GM23338 (cell line): ENCODE data around the gene CRAMP1. TPM values are rescaled to one million over a fixed set of nuclear protein-coding genes. Genes with fewer than 3 reads are reported as not detected.

Experiments used
- ATAC-seq: fragments of 200-7000 bp; cut with Tn5 transposase; 3 replicates; pipeline ENCODE4 v1.9.1; 2020
- DNase-seq: peaks from one replicate; pipeline ENCODE4 v3.0.0-alpha.2; 2015; ENCODE audit warnings: low spot score
- H2AFZ ChIP-seq: fragments of 200-600 bp; sonication (generic); 2 replicates; pipeline ENCODE4 v1.8.0; 2016; ENCODE audit warnings: antibody characterized with exemption, mild to moderate bottlenecking, moderate library complexity
- H3F3A ChIP-seq: fragments of 200-600 bp; sonication (generic); replicated peaks from 2 replicates; pipeline ENCODE4 v1.8.0; 2017; ENCODE audit warnings: antibody characterized with exemption, mixed run types, low read depth
- H3K27ac ChIP-seq: fragments of 200-600 bp; sonication (generic); 2 replicates; pipeline ENCODE4 v1.6.1; 2016; ENCODE audit warnings: low read depth
- H3K27me3 ChIP-seq: fragments of 200-600 bp; sonication (generic); 2 replicates; pipeline ENCODE4 v1.8.0; 2016; ENCODE audit warnings: mild to moderate bottlenecking, mixed run types, moderate library complexity; ENCODE audit not compliant: insufficient read depth
- H3K36me3 ChIP-seq: fragments of 200-600 bp; sonication (generic); 2 replicates; pipeline ENCODE4 v1.8.0; 2016; ENCODE audit warnings: mild to moderate bottlenecking; ENCODE audit not compliant: insufficient read depth
- H3K4me1 ChIP-seq: fragments of 200-600 bp; sonication (generic); 2 replicates; pipeline ENCODE4 v1.8.0; 2016; ENCODE audit warnings: mild to moderate bottlenecking, moderate library complexity; ENCODE audit not compliant: insufficient read depth
- H3K4me2 ChIP-seq: fragments of 200-600 bp; sonication (generic); 2 replicates; pipeline ENCODE4 v1.7.1; 2017; ENCODE audit warnings: mixed run types
- H3K4me3 ChIP-seq: fragments of 200-600 bp; sonication (generic); 2 replicates; pipeline ENCODE4 v1.6.1; 2016; ENCODE audit warnings: mixed run types
- H3K79me2 ChIP-seq: fragments of 200-600 bp; sonication (generic); replicated peaks from 2 replicates; pipeline ENCODE4 v1.8.0; 2017; ENCODE audit warnings: mild to moderate bottlenecking; ENCODE audit not compliant: insufficient read depth
- H3K9me2 ChIP-seq: fragments of 200-600 bp; sonication (generic); 2 replicates; pipeline ENCODE4 v1.8.0; 2017; ENCODE audit not compliant: insufficient read depth
- H4K20me1 ChIP-seq: fragments of 200-600 bp; sonication (generic); replicated peaks from 2 replicates; pipeline ENCODE4 v1.8.0; 2017; ENCODE audit warnings: mild to moderate bottlenecking; ENCODE audit not compliant: insufficient read depth
- H3K27ac Mint-ChIP-seq: 2 replicates; pipeline ENCODE4 v1.8.0; 2020; ENCODE audit warnings: inconsistent platforms, mild to moderate bottlenecking, moderate library complexity, mixed read lengths
- H3K27me3 Mint-ChIP-seq: 3 replicates; pipeline ENCODE4 v1.8.0; 2022; ENCODE audit warnings: low read depth, mild to moderate bottlenecking, moderate library complexity, mixed read lengths, inconsistent platforms; ENCODE audit not compliant: insufficient read depth, poor library complexity
- H3K36me3 Mint-ChIP-seq: 3 replicates; pipeline ENCODE4 v1.8.0; 2021; ENCODE audit warnings: low read depth, mild to moderate bottlenecking, inconsistent platforms, moderate library complexity, mixed read lengths
- H3K4me1 Mint-ChIP-seq: 3 replicates; pipeline ENCODE4 v1.8.0; 2020; ENCODE audit warnings: mild to moderate bottlenecking, inconsistent platforms, mixed read lengths
- H3K4me3 Mint-ChIP-seq: 3 replicates; pipeline ENCODE4 v1.8.0; 2021; ENCODE audit warnings: moderate library complexity, mild to moderate bottlenecking, inconsistent platforms, mixed read lengths
- H3K9me3 Mint-ChIP-seq: 3 replicates; pipeline ENCODE4 v1.8.0; 2020; ENCODE audit warnings: moderate library complexity, mild to moderate bottlenecking, inconsistent platforms, mixed read lengths
- EZH2 ChIP-seq: fragments of 200-600 bp; sonication (generic); IDR thresholded peaks from one replicate; pipeline ENCODE4 v1.8.0; 2017; ENCODE audit warnings: antibody characterized with exemption, mild to moderate bottlenecking, low read depth; ENCODE audit not compliant: unreplicated experiment
- JUNB ChIP-seq: IDR thresholded peaks from one replicate; pipeline ENCODE4 v1.6.1; 2016; ENCODE audit warnings: antibody characterized with exemption; ENCODE audit not compliant: unreplicated experiment
- ZNF114 ChIP-seq: fragments of 250-450 bp; sonication (Bioruptor Pico); IDR thresholded peaks from 2 replicates; pipeline ENCODE4 v1.5.0; 2020; ENCODE audit warnings: mild to moderate bottlenecking, moderate library complexity
- ZNF331 ChIP-seq: fragments of 250-450 bp; sonication (Bioruptor Pico); IDR thresholded peaks from 2 replicates; pipeline ENCODE4 v1.5.0; 2020; ENCODE audit warnings: low read depth, mild to moderate bottlenecking, moderate library complexity
- polyA plus RNA-seq: library from polyadenylated mRNA; unstranded; fragments of >200 nt; fragmentation: Nextera tagmentation; extraction: Ambion mirVana; gene quantifications from 2 replicates; pipeline ENCODE4 v1.2.1, GENCODE V29; 2016
- total RNA-seq: library from RNA; depleted of rRNA; stranded (reverse); fragments of >200 nt; shearing (Covaris generic); gene quantifications from 2 replicates; pipeline ENCODE4 v1.2.3, GENCODE V29; 2014
- TF ChIP-seq, protein P1 (sequence below), 2 experiments: fragments of 200-600 bp in 1 of 2; sonication (generic) in 1 of 2; conservative IDR thresholded peaks; 2 replicates each; pipeline versions ENCODE4 v1.5.1 to v1.6.1; 2016 to 2017; ENCODE audit warnings: antibody characterized with exemption in 2 of 2, low read depth in 2 of 2, mild to moderate bottlenecking in 2 of 2, moderate library complexity in 1 of 2
- TF ChIP-seq, protein P2 (sequence below): fragments of 250-450 bp; sonication (Bioruptor Pico); IDR thresholded peaks from 2 replicates; pipeline ENCODE4 v1.5.0; 2020; ENCODE audit warnings: mild to moderate bottlenecking, moderate library complexity
- TF ChIP-seq, protein P3 (sequence below): IDR thresholded peaks from one replicate; pipeline ENCODE4 v1.6.1; 2018; ENCODE audit warnings: antibody characterized with exemption; ENCODE audit not compliant: unreplicated experiment

Gene CRAMP1
- total and polyA plus RNA-seq, 2 experiments from 2014 or later = 3.4 to 16.7 TPM

DNA sequence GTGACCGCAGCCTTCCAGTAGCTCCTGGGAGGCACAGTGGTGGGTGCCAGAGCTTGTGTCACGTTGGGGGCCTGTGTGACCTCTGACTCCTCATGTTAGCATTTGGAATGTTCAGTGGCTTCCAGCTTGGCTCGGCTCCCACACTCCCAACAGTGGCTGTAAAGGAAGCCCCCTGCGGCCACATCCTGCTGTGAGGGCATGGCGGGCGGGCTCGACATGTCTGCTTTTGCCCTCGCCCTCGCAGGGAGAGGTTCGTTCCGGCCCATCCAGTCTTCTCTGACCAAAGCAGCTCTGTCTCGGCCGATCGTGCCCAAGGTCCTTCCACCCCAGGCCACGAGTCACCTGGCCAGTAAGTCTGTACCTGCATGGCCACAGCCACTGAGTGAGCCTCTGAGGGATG is 53.7 kb downstream of the CRAMP1 start:
- H3K4me3 Mint-ChIP-seq = no peak overlapping the region
- H3K4me3 ChIP-seq = no peak overlapping the region
- no peaks in the 10 kb centered on the region for H3K27me3 ChIP-seq
- no peak overlapping the region for H3K27ac Mint-ChIP-seq
- H3F3A ChIP-seq = no peaks in the 10 kb centered on the region
- H3K9me2 ChIP-seq = no peaks in the 10 kb centered on the region
- DNase-seq (no peak), ATAC-seq (no peak)
- no peaks in the 10 kb centered on the region; the same call in 2 of the 3 replicates for H3K9me3 Mint-ChIP-seq
- TF ChIP-seq, protein P1, sequence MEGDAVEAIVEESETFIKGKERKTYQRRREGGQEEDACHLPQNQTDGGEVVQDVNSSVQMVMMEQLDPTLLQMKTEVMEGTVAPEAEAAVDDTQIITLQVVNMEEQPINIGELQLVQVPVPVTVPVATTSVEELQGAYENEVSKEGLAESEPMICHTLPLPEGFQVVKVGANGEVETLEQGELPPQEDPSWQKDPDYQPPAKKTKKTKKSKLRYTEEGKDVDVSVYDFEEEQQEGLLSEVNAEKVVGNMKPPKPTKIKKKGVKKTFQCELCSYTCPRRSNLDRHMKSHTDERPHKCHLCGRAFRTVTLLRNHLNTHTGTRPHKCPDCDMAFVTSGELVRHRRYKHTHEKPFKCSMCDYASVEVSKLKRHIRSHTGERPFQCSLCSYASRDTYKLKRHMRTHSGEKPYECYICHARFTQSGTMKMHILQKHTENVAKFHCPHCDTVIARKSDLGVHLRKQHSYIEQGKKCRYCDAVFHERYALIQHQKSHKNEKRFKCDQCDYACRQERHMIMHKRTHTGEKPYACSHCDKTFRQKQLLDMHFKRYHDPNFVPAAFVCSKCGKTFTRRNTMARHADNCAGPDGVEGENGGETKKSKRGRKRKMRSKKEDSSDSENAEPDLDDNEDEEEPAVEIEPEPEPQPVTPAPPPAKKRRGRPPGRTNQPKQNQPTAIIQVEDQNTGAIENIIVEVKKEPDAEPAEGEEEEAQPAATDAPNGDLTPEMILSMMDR (conservative IDR thresholded peaks at IDR 0.05; ENCODE audit: low read depth in 2 of 2) = no peak
- TF ChIP-seq, protein P2, sequence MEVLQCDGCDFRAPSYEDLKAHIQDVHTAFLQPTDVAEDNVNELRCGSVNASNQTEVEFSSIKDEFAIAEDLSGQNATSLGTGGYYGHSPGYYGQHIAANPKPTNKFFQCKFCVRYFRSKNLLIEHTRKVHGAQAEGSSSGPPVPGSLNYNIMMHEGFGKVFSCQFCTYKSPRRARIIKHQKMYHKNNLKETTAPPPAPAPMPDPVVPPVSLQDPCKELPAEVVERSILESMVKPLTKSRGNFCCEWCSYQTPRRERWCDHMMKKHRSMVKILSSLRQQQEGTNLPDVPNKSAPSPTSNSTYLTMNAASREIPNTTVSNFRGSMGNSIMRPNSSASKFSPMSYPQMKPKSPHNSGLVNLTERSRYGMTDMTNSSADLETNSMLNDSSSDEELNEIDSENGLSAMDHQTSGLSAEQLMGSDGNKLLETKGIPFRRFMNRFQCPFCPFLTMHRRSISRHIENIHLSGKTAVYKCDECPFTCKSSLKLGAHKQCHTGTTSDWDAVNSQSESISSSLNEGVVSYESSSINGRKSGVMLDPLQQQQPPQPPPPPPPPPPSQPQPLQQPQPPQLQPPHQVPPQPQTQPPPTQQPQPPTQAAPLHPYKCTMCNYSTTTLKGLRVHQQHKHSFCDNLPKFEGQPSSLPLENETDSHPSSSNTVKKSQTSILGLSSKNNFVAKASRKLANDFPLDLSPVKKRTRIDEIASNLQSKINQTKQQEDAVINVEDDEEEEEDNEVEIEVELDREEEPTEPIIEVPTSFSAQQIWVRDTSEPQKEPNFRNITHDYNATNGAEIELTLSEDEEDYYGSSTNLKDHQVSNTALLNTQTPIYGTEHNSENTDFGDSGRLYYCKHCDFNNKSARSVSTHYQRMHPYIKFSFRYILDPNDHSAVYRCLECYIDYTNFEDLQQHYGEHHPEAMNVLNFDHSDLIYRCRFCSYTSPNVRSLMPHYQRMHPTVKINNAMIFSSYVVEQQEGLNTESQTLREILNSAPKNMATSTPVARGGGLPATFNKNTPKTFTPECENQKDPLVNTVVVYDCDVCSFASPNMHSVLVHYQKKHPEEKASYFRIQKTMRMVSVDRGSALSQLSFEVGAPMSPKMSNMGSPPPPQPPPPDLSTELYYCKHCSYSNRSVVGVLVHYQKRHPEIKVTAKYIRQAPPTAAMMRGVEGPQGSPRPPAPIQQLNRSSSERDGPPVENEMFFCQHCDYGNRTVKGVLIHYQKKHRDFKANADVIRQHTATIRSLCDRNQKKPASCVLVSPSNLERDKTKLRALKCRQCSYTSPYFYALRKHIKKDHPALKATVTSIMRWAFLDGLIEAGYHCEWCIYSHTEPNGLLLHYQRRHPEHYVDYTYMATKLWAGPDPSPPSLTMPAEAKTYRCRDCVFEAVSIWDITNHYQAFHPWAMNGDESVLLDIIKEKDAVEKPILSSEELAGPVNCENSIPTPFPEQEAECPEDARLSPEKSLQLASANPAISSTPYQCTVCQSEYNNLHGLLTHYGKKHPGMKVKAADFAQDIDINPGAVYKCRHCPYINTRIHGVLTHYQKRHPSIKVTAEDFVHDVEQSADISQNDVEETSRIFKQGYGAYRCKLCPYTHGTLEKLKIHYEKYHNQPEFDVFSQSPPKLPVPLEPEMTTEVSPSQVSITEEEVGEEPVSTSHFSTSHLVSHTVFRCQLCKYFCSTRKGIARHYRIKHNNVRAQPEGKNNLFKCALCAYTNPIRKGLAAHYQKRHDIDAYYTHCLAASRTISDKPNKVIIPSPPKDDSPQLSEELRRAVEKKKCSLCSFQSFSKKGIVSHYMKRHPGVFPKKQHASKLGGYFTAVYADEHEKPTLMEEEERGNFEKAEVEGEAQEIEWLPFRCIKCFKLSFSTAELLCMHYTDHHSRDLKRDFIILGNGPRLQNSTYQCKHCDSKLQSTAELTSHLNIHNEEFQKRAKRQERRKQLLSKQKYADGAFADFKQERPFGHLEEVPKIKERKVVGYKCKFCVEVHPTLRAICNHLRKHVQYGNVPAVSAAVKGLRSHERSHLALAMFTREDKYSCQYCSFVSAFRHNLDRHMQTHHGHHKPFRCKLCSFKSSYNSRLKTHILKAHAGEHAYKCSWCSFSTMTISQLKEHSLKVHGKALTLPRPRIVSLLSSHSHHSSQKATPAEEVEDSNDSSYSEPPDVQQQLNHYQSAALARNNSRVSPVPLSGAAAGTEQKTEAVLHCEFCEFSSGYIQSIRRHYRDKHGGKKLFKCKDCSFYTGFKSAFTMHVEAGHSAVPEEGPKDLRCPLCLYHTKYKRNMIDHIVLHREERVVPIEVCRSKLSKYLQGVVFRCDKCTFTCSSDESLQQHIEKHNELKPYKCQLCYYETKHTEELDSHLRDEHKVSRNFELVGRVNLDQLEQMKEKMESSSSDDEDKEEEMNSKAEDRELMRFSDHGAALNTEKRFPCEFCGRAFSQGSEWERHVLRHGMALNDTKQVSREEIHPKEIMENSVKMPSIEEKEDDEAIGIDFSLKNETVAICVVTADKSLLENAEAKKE (CRISPR knock-in tag) = no peak
- TF ChIP-seq ZNF331 (CRISPR knock-in tag) (no peak), ZNF114 (CRISPR knock-in tag) (no peak), EZH2 (no peak), JUNB (no peak)
- TF ChIP-seq, protein P3, sequence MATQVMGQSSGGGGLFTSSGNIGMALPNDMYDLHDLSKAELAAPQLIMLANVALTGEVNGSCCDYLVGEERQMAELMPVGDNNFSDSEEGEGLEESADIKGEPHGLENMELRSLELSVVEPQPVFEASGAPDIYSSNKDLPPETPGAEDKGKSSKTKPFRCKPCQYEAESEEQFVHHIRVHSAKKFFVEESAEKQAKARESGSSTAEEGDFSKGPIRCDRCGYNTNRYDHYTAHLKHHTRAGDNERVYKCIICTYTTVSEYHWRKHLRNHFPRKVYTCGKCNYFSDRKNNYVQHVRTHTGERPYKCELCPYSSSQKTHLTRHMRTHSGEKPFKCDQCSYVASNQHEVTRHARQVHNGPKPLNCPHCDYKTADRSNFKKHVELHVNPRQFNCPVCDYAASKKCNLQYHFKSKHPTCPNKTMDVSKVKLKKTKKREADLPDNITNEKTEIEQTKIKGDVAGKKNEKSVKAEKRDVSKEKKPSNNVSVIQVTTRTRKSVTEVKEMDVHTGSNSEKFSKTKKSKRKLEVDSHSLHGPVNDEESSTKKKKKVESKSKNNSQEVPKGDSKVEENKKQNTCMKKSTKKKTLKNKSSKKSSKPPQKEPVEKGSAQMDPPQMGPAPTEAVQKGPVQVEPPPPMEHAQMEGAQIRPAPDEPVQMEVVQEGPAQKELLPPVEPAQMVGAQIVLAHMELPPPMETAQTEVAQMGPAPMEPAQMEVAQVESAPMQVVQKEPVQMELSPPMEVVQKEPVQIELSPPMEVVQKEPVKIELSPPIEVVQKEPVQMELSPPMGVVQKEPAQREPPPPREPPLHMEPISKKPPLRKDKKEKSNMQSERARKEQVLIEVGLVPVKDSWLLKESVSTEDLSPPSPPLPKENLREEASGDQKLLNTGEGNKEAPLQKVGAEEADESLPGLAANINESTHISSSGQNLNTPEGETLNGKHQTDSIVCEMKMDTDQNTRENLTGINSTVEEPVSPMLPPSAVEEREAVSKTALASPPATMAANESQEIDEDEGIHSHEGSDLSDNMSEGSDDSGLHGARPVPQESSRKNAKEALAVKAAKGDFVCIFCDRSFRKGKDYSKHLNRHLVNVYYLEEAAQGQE = no peak
- peaks cover 16% of the 10 kb centered on the region for H3K36me3 ChIP-seq
- no peaks in the 10 kb centered on the region for H3K4me1 Mint-ChIP-seq
- no peak overlapping the region for H2AFZ ChIP-seq
- peaks cover 4% of the 10 kb centered on the region; the same call in 1 of the 2 replicates for H4K20me1 ChIP-seq
- no peaks in the 10 kb centered on the region for H3K4me1 ChIP-seq
- H3K36me3 Mint-ChIP-seq = peaks cover 72% of the 10 kb centered on the region
- no peak overlapping the region for H3K4me2 ChIP-seq
- no peak overlapping the region for H3K27ac ChIP-seq
- peaks cover 8% of the 10 kb centered on the region for H3K27me3 Mint-ChIP-seq
- H3K79me2 ChIP-seq = no peaks in the 10 kb centered on the region
